NCI-H2196 (cell line): ENCODE measurements around the gene CACNA1S.

Experiments used
- DNase-seq: peaks from one replicate; lab custom pipeline; 2025; ENCODE audit not compliant: unreplicated experiment; lab: John Stamatoyannopoulos, UW

Gene CACNA1S

GRCh38 chr1:201140235-201140940, 28.2 kb upstream of the CACNA1S start:
- no peak for DNase-seq

- no peak for DNase-seq
Observed at GRCh38 chr1:201139756-201140155, 27.5 kb upstream of the CACNA1S start.

GRCh38 chr1:201139306-201139705, 27.1 kb upstream of the CACNA1S start:
- no peak for DNase-seq

GRCh38 chr1:201138311-201138840, 26.1 kb upstream of the CACNA1S start:
- DNase-seq, result no peak

- DNase-seq, result no peak
Observed at GRCh38 chr1:201137579-201138310, 25.5 kb upstream of the CACNA1S start.

- DNase-seq, result no peak
Observed at GRCh38 chr1:201137024-201137392, 24.8 kb upstream of the CACNA1S start.

- DNase-seq, result no peak
Observed at GRCh38 chr1:201136355-201137023, 24.3 kb upstream of the CACNA1S start.

- no peak for DNase-seq
Observed at GRCh38 chr1:201134405-201134804, 22.2 kb upstream of the CACNA1S start.

- DNase-seq, result no peak
Observed at GRCh38 chr1:201131398-201131797, 19.2 kb upstream of the CACNA1S start.

GRCh38 chr1:201128962-201129361, 16.7 kb upstream of the CACNA1S start:
- DNase-seq, result no peak

GRCh38 chr1:201128476-201128875, 16.2 kb upstream of the CACNA1S start:
- no peak for DNase-seq

- DNase-seq, result no peak
Observed at GRCh38 chr1:201127755-201128455, 15.7 kb upstream of the CACNA1S start.

GRCh38 chr1:201126832-201127754, 14.9 kb upstream of the CACNA1S start, which contains the start of gene ASCL5:
ASCL5 (minus strand) TSS chr1:201127184; CDS start chr1:201115372, 11,812 bp downstream.
- DNase-seq, result peak; percentile 71

GRCh38 chr1:201126463-201126831, 14.2 kb upstream of the CACNA1S start:
- DNase-seq, result no peak

GRCh38 chr1:201125800-201126199, 13.6 kb upstream of the CACNA1S start:
- DNase-seq, result no peak

- no peak for DNase-seq
Observed at GRCh38 chr1:201125019-201125418, 12.8 kb upstream of the CACNA1S start.

- no peak for DNase-seq
Observed at GRCh38 chr1:201123866-201124265, 11.6 kb upstream of the CACNA1S start.

- DNase-seq, result no peak
Observed at GRCh38 chr1:201122321-201122957, 10.2 kb upstream of the CACNA1S start.
